Measurements from ENCODE around the gene ZNF691. TPM values are rescaled to one million over a fixed set of nuclear protein-coding genes. Genes with fewer than 3 reads are reported as not detected.
A peak's percentile ranks its signal among the peaks of the same experiment; 100 is the strongest.
"Not testable (repeated sequence)": the region's sequence is repeated elsewhere in the genome, so short reads cannot be mapped to it uniquely, and the experiment has no call there.

The ZNF691 gene
- polyA plus RNA-seq, 1 experiment = 5.6 TPM

DNA sequence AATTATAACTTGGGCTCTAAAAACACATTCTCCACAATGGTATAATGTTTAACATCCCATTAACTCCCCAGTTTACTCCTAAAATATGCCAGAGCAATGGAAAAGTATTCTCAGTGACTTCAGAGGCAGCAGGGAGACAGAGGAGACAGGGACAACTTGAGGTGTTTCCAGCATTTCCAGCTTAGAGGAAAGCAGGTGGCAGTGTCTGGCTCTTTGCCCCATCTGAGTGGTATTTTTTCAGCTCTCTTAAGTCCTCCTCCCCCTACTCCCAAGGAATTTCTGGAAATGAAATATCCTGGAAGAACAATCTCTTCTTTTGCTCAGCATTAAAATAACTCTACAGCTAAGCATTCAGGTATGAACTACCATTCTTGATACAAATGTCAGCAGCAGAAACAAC, 40.2 kb upstream of the ZNF691 start:
- TF ChIP-seq, protein P1, sequence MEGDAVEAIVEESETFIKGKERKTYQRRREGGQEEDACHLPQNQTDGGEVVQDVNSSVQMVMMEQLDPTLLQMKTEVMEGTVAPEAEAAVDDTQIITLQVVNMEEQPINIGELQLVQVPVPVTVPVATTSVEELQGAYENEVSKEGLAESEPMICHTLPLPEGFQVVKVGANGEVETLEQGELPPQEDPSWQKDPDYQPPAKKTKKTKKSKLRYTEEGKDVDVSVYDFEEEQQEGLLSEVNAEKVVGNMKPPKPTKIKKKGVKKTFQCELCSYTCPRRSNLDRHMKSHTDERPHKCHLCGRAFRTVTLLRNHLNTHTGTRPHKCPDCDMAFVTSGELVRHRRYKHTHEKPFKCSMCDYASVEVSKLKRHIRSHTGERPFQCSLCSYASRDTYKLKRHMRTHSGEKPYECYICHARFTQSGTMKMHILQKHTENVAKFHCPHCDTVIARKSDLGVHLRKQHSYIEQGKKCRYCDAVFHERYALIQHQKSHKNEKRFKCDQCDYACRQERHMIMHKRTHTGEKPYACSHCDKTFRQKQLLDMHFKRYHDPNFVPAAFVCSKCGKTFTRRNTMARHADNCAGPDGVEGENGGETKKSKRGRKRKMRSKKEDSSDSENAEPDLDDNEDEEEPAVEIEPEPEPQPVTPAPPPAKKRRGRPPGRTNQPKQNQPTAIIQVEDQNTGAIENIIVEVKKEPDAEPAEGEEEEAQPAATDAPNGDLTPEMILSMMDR (IDR thresholded peaks at IDR 0.05; ENCODE audit: low read depth, low read length) = no peak
- DNase-seq (ENCODE audit: low read depth, low spot score) = no peak
- no peaks in the 10 kb centered on the region; the same call in 1 of the 2 replicates for H3K9me3 ChIP-seq (ENCODE audit: control insufficient read depth, insufficient read depth, low read length)
- no peaks in the 10 kb centered on the region for H3K27me3 ChIP-seq (ENCODE audit: control insufficient read depth, insufficient read depth, low read length)
- H3K4me3 ChIP-seq (ENCODE audit: low read depth, low read length) = no peak overlapping the region
- no peak overlapping the region for H3K27ac ChIP-seq (ENCODE audit: low read depth, low read length)
- ChIA-PET CTCF (no interaction called here), POLR2A (interaction anchor here (0.6 kb wide), 1 partner anchor 16 kb away, joined by 4 read pairs; no protein-coding TSS in a partner anchor)

DNA sequence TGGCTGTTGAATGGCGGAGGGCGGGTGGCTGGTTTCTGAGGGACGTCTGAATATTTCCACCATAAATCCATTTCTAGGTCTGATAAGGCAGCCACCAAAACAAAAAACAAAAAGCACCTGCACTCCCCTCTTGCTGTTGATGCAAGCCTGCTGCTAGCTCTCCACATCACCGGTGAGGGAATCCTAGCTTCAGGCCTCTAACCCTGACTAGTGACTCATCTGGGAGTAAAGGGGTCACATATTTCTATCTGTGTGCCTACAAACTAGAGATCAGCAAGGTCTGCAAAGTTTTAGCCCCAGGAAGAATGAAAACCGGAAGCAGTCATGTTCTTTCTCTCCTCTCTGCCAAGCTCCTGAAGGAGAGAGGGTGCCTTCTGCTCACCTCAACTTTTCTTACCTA, 39.8 kb upstream of the ZNF691 start:
- H3K27ac ChIP-seq (ENCODE audit: low read depth, low read length) = no peak overlapping the region
- no peak overlapping the region for H3K4me3 ChIP-seq (ENCODE audit: low read depth, low read length)
- ChIA-PET POLR2A (interaction anchor here (0.6 kb wide), 1 partner anchor 15 kb away, joined by 4 read pairs; no protein-coding TSS in a partner anchor), CTCF (no interaction called here)
- TF ChIP-seq, protein P1 (IDR thresholded peaks at IDR 0.05; ENCODE audit: low read depth, low read length) = no peak
- no peaks in the 10 kb centered on the region; the same call in 1 of the 2 replicates for H3K9me3 ChIP-seq (ENCODE audit: control insufficient read depth, insufficient read depth, low read length)
- no peak for DNase-seq (ENCODE audit: low read depth, low spot score)
- H3K27me3 ChIP-seq (ENCODE audit: control insufficient read depth, insufficient read depth, low read length) = no peaks in the 10 kb centered on the region

DNA sequence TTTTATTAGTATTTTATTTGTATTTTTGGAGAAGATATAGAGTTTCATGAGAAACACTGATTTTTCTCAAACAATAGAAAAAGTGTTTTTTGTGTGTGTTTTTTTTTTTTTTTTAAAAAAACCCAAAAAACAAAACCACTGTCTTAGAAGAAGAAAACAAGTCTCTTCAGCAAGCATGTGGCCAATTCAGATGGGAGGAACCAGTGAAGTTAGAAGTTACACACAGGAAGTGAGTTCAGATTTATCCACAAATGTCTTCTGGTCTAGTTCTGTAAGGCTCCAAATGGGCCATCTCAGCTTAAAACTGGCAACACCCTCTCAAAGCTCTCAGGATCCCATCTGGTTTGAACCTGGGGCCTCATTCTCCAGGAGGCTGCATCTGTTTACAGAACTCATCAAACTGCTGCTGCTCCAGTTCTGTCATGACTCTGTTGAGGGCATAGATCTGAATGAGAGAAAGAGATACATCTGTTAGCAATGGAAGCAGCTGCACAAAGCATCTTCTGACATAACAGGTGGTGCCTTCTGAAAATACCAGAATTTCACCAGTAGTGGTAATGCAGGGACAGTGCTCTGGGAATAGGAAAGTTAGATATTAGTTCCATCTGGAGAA, 39.3 kb upstream of the ZNF691 start:
- Histone ChIP-seq H3K27me3 (ENCODE audit: control insufficient read depth, insufficient read depth, low read length) (no peaks in the 10 kb centered on the region), H3K27ac (ENCODE audit: low read depth, low read length) (no peak overlapping the region), H3K9me3 (ENCODE audit: control insufficient read depth, insufficient read depth, low read length) (no peaks in the 10 kb centered on the region; the same call in 1 of the 2 replicates), H3K4me3 (ENCODE audit: low read depth, low read length) (no peak overlapping the region)
- CTCF ChIA-PET = no interaction called here
- TF ChIP-seq, protein P1 (IDR thresholded peaks at IDR 0.05; ENCODE audit: low read depth, low read length) = no peak
- DNase-seq (ENCODE audit: low read depth, low spot score) = no peak
- POLR2A ChIA-PET = interaction anchor here (1.4 kb wide), 1 partner anchor 10 kb away, joined by 3 read pairs; no protein-coding TSS in a partner anchor

DNA sequence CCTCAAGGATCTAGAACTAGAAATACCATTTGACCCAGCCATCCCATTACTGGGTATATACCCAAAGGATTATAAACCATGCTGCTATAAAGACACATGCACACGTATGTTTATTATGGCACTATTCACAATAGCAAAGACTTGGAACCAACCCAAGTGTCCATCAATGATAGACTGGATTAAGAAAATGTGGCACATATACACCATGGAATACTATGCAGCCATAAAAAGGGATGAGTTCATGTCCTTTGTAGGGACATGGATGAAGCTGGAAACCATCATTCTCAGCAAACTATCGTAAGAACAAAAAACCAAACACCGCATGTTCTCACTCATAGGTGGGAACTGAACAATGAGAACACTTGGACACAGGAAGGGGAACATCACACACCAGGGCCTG, 31.6 kb upstream of the ZNF691 start:
- POLR2A ChIA-PET; CTCF ChIA-PET; H3K4me3 ChIP-seq (ENCODE audit: low read depth, low read length); DNase-seq (ENCODE audit: low read depth, low spot score); H3K27me3 ChIP-seq (ENCODE audit: control insufficient read depth, insufficient read depth, low read length); H3K9me3 ChIP-seq (ENCODE audit: control insufficient read depth, insufficient read depth, low read length); H3K27ac ChIP-seq (ENCODE audit: low read depth, low read length): not testable (repeated sequence)

DNA sequence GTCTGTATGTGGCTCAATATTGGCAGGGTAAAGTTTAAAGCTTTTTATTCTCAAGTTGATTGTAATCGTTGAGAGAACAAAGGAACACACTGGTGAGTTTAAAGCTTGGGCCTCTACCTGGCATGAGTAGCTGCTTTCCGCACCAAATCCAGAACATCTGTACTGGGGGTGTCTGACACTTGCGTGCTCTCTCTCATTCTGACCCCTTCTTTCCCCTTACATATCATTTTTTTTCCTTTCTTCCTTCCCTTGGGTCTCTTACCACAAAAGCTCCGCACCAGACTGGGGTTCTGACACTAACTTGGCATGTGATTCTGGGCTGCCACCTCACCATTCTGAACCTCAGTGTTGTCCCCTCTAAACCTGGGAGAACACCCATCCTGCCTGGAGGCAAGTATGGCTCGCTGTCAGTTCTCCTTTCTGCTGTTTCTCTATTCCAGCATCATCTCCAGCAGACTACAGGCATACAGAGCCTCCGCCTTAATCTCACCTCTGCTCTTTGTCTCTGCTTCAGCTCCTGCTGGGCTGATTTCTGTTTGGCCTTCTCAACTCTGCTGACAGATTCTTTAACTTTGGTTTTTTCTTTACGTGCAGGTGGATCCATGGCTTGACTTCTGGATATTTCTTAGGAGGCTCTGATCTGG, 30.4 kb upstream of the ZNF691 start:
- DNase-seq (ENCODE audit: low read depth, low spot score) = no peak
- H3K27ac ChIP-seq (ENCODE audit: low read depth, low read length) = peak overlapping the region; percentile 25
- peak overlapping the region; percentile 86 for H3K4me3 ChIP-seq (ENCODE audit: low read depth, low read length)
- TF ChIP-seq, protein P1 (IDR thresholded peaks at IDR 0.05; ENCODE audit: low read depth, low read length) = no peak
- ChIA-PET POLR2A (interaction anchor here (1.4 to 3.0 kb wide), 2 partner anchors 30 to 49 kb away, joined by 6 to 16 read pairs; partner anchors contain the start of genes C1orf50, P3H1 and ZNF691), CTCF (interaction anchor here (1.3 kb wide), 2 partner anchors 30 to 258 kb away, joined by 3 to 4 read pairs; partner anchors contain the start of gene ZNF691)
- H3K27me3 ChIP-seq (ENCODE audit: control insufficient read depth, insufficient read depth, low read length) = no peaks in the 10 kb centered on the region
- no peaks in the 10 kb centered on the region for H3K9me3 ChIP-seq (ENCODE audit: control insufficient read depth, insufficient read depth, low read length)
